GM18498 (cell line): Measurements from ENCODE around the gene LRRC41.
A peak's percentile ranks its signal among the peaks of the same experiment; 100 is the strongest.
"Not testable (repeated sequence)": the region's sequence is repeated elsewhere in the genome, so short reads cannot be mapped to it uniquely, and the experiment has no call there.

Source experiments
- ATAC-seq: cut with Tn5 transposase; IDR thresholded peaks from one replicate; pipeline ENCODE4 v1.9.1; 2021; ENCODE audit warnings: mild to moderate bottlenecking, moderate library complexity; ENCODE audit not compliant: unreplicated experiment

Gene LRRC41

DNA sequence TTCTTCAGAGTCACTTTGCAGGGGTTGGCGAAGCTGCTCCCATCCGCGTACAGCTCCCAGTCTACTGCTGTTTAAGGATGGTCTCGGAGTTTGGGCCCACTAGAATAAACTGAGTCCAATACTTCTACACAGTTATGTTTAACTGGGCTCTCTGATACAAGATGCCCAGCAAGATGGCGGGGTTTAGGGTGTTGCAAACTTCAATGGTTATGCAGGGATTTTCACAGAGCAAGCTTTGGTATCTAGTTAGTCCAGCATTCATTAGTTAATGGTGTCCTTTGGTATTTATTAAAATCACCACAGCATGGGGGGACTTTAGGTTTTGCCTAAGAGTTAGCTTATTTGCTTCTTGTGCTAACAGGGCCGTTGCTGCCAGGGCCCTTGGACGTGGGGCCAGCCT lies 24.8 kb upstream of the LRRC41 start:
- not testable (repeated sequence) for ATAC-seq

GRCh38 chr1:46325285-46326076 lies 22.1 kb upstream of the LRRC41 start:
- not testable (repeated sequence) for ATAC-seq

GRCh38 chr1:46322191-46322590 lies 18.8 kb upstream of the LRRC41 start:
- ATAC-seq: not testable (repeated sequence)

DNA sequence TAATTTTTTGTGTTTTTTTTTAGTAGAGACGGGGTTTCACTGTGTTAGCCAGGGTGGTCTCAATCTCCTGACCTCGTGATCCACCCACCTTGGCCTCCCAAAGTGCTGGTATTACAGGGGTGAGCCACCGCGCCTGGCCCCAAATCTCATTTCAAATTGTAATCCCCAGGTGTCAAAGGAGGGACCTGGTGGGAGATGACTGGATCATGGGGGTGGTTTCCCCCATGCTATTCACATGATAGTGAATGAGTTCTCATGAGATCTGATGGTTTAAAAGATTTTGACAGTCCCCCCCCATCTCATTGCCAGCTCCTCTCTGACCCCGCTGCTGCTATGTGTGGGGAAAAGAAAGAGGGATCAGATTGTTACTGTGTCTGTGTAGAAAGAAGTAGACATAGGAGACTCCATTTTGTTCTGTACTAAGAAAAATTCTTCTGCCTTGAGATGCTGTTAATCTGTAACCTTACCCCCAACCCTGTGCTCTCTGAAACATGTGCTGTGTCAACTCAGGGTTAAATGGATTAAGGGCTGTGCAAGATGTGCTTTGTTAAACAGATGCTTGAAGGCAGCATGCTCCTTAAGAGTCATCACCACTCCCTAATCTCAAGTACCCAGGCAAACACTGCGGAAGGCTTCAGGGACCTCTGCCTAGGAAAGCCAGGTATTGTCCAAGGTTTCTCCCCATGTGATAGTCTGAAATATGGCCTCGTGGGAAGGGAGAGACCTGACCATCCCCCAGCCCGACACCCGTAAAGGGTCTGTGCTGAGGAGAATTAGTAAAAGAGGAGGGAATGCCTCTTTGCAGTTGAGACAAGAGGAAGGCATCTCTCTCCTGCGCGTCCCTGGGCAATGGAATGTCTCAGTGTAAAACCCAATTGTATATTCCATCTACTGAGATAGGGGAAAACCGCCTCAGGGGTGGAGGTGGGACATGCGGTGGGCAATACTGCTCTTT lies 16.8 kb upstream of the LRRC41 start:
- not testable (repeated sequence) for ATAC-seq

- not testable (repeated sequence) for ATAC-seq
These were observed 15.9 kb upstream of the LRRC41 start for GRCh38 chr1:46319301-46319700.

DNA sequence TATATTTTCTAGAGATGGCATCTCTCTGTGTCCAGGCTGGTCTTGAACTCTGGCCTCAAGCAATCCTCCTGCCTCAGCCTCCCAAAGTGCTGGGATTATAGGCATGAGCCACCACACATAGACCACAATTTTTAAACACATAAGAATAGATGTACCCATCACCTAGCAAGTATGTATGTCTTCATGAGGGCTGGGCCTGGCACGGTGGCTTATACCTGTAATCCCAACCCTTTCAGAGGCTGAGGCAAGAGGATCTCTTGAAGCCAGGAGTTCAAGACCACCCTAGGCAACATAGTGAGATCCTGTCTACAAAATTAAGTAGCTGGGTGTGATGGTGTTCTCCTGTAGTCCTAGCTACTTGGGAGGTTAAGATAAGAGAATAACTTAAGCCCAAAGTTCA lies 13.9 kb upstream of the LRRC41 start:
- ATAC-seq: no peak

DNA sequence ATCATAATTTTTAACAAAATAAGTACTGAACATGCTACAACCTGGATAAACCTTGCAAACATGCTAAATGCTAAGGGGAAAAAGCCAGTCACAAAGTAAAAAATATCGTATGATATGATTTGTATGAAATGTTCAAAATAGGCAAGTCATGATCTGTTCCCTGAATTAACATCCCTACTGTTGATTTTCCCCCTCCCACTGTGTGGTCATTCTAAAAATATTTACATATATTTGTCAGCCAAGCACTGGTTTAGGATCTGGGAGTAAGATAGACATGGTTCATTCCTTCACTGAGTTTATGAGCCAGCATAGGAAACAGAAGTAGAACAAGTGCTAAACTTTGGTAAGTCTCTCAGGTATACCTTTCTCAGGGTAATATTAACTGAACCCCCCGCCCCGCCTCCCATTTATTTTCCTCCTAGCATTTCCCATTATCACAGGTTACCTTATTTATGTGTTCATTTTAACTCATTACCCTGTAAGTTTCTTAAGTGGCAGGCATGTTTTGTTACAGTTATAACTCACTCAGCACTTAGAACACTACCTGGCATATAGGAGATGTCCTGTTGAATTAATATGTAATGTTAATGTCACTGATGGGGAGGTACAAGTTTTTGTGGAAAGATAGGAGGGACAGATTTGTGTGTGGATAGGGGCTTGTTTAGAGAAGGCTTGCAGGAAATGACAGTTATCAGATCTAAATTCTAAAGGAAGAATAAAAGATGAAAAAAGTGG lies 12.4 kb upstream of the LRRC41 start:
- no peak for ATAC-seq

GRCh38 chr1:46310321-46310720 lies 6.9 kb upstream of the LRRC41 start:
- no peak for ATAC-seq

DNA sequence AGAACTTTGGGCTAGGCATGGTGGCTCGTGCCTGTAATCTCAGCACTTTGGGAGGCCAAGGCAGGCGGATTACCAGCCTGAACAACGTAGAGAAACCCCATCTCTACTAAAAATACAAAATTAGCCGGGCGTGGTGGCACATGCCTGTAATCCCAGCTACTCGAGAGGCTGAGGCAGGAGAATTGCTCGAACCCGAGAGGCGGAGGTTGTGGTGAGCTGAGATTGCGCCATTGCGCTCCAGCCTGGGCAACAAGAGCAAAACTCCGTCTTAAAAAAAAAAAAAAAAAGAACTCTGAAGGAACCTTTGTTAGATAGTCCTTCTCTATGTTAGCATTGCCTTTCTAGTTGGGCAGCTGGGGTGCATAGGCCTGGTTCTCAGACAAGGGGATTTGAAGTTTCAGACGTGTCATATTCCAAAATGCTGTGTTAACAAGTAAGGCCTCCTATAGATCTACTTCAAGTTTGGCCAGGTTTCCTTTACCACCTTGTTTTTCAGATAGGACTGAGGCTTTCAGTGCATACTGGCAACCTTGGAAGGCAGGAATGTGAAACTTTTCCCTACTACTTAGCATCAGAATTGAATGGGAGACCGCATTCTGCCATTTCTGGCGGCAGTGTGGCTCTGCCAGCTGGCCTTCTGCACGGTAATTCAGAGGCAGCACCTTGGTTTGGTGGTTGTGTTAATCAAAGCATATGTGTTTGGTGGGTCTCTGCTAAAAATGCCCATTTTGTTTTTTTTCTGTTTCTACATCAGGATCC lies 6.2 kb upstream of the LRRC41 start:
- no peak for ATAC-seq

- ATAC-seq: no peak
These were observed 2.7 kb upstream of the LRRC41 start for GRCh38 chr1:46306159-46306530.

DNA sequence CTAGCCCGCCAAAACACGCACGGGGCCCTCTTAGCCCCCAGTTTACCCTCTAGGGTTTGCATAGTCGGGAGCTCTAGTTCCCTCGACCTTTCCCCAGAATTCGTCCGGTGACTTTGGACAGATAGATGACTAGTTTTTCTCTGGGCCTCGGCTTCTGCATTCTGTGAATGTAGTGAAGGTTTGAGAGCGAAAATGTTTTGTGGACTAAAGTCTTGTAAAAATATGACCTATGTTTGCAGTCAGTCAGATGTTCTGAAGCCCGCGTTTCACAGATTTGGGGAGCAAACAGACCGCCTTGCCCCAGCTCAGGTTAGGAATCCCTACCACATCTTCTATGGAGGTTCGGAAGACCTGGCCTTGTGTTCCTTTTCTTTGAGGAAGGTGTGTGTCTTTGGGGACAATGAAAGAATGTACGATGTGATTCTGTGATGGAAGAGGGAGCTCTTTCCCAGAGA lies 483 bp upstream of the LRRC41 start:
- no peak for ATAC-seq

GRCh38 chr1:46302641-46303037 lies 777 bp downstream of the LRRC41 start:
- peak; percentile 24 for ATAC-seq

- ATAC-seq: peak; percentile 29
These were observed 1.4 kb downstream of the LRRC41 start for GRCh38 chr1:46301808-46302640.

DNA sequence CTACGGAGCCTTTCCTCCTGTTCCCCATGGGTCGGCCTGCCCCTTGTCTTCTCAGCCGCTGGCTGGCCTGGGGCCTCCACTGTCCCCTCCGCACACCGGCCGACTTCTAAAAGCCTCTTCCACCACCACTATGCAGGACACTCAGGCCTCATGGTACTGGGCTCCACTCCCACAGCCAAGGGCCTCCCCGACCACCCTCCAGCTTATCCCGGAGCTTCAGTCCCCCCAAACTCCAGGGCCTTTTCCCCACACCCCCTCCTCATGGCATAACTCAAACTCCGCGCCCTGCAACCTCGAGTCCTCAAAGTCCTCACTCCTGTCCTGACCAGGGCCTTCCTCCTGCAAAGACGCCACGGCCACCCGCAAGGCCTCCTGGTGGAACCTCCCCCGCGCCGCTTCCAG lies 2.0 kb downstream of the LRRC41 start:
- ATAC-seq: no peak

DNA sequence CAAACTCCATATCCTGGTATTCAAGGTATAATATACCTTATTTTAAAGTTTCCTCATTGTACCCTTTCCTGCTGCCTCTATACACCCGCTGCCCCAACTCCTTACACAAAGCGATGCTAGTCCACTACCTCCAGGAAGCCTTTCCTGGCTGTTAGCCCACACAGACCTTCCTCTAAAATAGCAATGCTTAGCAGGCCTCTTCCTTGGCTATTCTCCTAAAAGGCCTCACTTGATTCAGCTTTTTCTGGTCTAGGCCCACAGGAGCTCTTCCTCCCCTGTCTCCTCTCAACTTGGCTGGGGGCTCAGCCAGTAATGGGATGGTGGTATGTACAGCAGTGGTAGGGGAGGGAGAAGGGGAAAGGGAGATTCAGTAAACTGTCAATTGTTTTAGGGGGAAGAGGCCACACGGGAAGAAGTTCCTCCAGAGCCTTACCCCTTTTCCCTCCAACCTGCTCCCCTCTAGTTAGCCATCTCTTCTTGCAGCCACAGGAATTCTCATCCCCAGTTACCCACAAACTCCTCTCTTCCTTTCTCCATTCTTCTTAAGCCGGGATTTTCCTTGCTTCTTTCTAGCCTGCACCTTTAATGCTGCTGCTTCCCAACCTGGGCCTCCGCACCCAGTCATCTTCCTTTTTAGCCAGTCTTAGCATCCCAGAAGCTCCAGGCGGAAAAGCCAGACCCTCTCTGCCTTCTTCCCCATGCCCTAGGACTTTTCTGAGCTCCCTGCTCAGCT lies 2.6 kb downstream of the LRRC41 start:
- no peak for ATAC-seq

DNA sequence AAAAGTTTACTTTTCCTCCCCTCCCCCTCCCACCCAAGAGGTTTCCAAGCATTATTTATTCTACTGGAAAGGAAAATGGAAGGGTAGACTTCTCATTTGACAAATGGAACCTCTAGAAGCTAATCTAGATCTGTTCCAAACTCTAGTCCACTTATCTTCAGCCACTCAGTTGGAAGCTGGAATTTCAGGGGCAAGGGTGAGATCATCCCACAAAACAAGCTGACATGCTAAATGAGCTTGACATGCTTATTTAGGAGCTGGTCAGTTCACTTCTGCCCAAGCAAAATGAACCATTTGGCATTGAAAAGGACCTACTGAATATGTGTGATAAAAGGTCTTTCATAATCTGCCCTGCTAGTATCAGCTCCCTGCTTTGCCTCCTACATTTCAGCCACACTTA lies 5.0 kb downstream of the LRRC41 start:
- no peak for ATAC-seq

DNA sequence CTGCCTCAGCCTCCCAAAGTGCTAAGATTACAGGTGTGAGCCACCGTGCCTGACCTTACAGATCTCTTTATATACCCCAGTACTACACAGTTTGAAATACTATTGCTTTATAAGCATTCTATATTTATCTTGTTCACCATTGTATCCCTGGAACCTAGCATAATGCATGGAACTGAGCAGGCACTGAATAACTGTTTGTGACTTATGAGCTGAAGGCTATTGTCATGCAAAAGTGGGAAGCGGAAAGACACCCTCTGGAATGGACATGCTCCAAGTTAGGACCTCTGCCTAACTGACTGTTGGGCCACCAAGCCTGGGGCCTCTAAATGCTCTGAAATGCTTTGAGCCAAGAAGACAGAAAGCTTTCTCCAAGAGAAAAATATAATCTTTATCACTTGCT lies 8.1 kb downstream of the LRRC41 start:
- no peak for ATAC-seq

GRCh38 chr1:46289976-46290375 lies 13.4 kb downstream of the LRRC41 start:
- ATAC-seq: no peak

DNA sequence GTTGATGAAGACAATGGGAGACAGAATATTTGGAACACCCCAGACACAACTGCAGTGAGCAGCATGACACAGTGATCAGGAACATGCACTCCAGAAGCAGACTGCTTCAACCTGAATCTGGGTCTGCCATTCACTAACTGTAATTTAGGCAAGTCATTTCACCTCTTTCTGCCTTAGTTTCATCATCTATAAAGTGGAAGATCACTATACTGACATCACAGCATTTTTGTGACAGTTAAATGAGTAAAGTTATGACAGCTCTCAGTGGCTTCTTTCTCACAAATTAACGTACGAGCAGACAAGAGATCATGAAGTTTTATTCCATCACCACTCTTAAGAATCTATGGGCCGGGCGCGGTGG lies 14.3 kb downstream of the LRRC41 start:
- no peak for ATAC-seq
